Astrocyte (in vitro differentiated cells and primary cell): ENCODE results near the gene LDLRAD4. TPM values are rescaled to one million over a fixed set of nuclear protein-coding genes. Genes with fewer than 3 reads are reported as not detected.

ENCODE experiments used
- DNase-seq: peaks from one replicate; pipeline ENCODE4 v3.0.0-alpha.2; 2010; ENCODE audit warnings: low read depth
- FAIRE-seq: peaks from 2 replicates; lab custom pipeline; 2011; peaks lifted over from hg19 to GRCh38; lab: Jason Lieb, UNC
- H2AFZ ChIP-seq: 2 replicates; pipeline ENCODE4 v1.6.0; 2012; ENCODE audit warnings: low read depth, low read length, inconsistent platforms
- H3K27ac ChIP-seq: 2 replicates; pipeline ENCODE4 v1.5.1; 2011; ENCODE audit warnings: low read depth, low read length, inconsistent platforms
- H3K27me3 ChIP-seq: 2 replicates; pipeline ENCODE4 v1.6.0; 2011; ENCODE audit warnings: low read length, inconsistent platforms; ENCODE audit not compliant: insufficient read depth
- H3K36me3 ChIP-seq: 2 replicates; pipeline ENCODE4 v1.5.1; 2011; ENCODE audit warnings: low read length, inconsistent platforms; ENCODE audit not compliant: insufficient read depth
- H3K4me1 ChIP-seq: 2 replicates; pipeline ENCODE4 v1.5.1; 2011; ENCODE audit warnings: low read length, inconsistent platforms; ENCODE audit not compliant: insufficient read depth
- H3K4me2 ChIP-seq: 2 replicates; pipeline ENCODE4 v1.6.0; 2012; ENCODE audit warnings: low read length, inconsistent platforms
- H3K4me3 ChIP-seq: 2 replicates; pipeline ENCODE4 v1.5.1; 2011; ENCODE audit warnings: low read depth, mild to moderate bottlenecking, low read length, inconsistent platforms; ENCODE audit not compliant: insufficient read depth
- H3K79me2 ChIP-seq: 2 replicates; pipeline ENCODE4 v1.6.0; 2012; ENCODE audit warnings: mild to moderate bottlenecking, low read length, inconsistent platforms; ENCODE audit not compliant: insufficient read depth
- H3K9ac ChIP-seq: 2 replicates; pipeline ENCODE4 v1.6.0; 2012; ENCODE audit warnings: mild to moderate bottlenecking, low read length, inconsistent platforms
- H3K9me3 ChIP-seq: 2 replicates; pipeline ENCODE4 v1.5.1; 2012; ENCODE audit warnings: low read depth, mild to moderate bottlenecking, low read length, inconsistent platforms; ENCODE audit not compliant: insufficient read depth
- H4K20me1 ChIP-seq: 2 replicates; pipeline ENCODE4 v1.6.0; 2012; ENCODE audit warnings: low read length, inconsistent platforms; ENCODE audit not compliant: insufficient read depth
- H3K27ac Mint-ChIP-seq: one replicate; pipeline ENCODE4 v1.8.0; 2021; ENCODE audit warnings: mild to moderate bottlenecking, mixed read lengths; ENCODE audit not compliant: unreplicated experiment
- H3K27me3 Mint-ChIP-seq: one replicate; pipeline ENCODE4 v1.8.0; 2021; ENCODE audit warnings: low read depth, mixed read lengths; ENCODE audit not compliant: unreplicated experiment
- H3K36me3 Mint-ChIP-seq: one replicate; pipeline ENCODE4 v1.8.0; 2021; ENCODE audit warnings: low read depth, mixed read lengths; ENCODE audit not compliant: unreplicated experiment
- H3K4me1 Mint-ChIP-seq: one replicate; pipeline ENCODE4 v1.8.0; 2021; ENCODE audit warnings: low read depth, mixed read lengths; ENCODE audit not compliant: unreplicated experiment
- H3K4me3 Mint-ChIP-seq: one replicate; pipeline ENCODE4 v1.8.0; 2021; ENCODE audit warnings: mild to moderate bottlenecking, moderate library complexity, mixed read lengths; ENCODE audit not compliant: unreplicated experiment
- H3K9me3 Mint-ChIP-seq: one replicate; pipeline ENCODE4 v1.8.0; 2021; ENCODE audit warnings: mild to moderate bottlenecking, mixed read lengths; ENCODE audit not compliant: unreplicated experiment
- EZH2 ChIP-seq: IDR thresholded peaks from 2 replicates; pipeline ENCODE4 v1.6.1; 2012; ENCODE audit warnings: mild to moderate bottlenecking, low read length, inconsistent platforms; ENCODE audit not compliant: insufficient read depth
- total RNA-seq: library from RNA; stranded (reverse); gene quantifications from 2 replicates; pipeline ENCODE4 v1.2.1, GENCODE V29; 2021
- TF ChIP-seq, protein P1 (sequence below): IDR thresholded peaks from 2 replicates; pipeline ENCODE4 v1.5.1; 2011; ENCODE audit warnings: low read depth, mild to moderate bottlenecking, inconsistent platforms, low read length, moderate library complexity; ENCODE audit not compliant: insufficient read depth

LDLRAD4 gene
- total RNA-seq, 1 donor from 2014 or later = 26.0 TPM

DNA sequence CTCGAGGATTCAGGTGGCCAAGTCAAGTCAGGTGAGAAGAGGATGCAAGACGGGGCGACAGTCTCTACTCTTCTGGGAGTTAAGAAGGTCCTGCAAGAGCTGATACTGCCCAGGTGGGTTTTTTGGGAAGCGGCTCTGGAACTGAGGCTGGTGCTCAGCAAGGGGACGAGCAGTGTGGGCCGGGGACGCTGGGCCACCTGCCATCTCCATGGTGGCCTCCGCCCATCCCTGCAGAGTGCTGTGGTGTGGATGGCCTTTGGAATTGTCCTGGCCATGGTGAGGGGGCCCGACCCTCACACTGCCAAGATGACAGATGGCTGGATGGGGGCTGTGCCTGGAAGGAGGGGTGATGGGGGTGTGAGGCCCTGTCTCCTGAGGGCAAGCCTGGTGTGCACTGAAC, 34.2 kb upstream of the LDLRAD4 start:
- H4K20me1 ChIP-seq = no peaks in the 10 kb centered on the region
- peaks cover 3% of the 10 kb centered on the region for H3K9me3 ChIP-seq
- H3K27me3 Mint-ChIP-seq = peaks cover 26% of the 10 kb centered on the region
- DNase-seq (no peak), FAIRE-seq (no peak)
- peaks cover 2% of the 10 kb centered on the region for H3K9me3 Mint-ChIP-seq
- H3K27ac ChIP-seq = no peak overlapping the region
- no peak overlapping the region for H2AFZ ChIP-seq
- H3K79me2 ChIP-seq = no peaks in the 10 kb centered on the region
- H3K36me3 Mint-ChIP-seq = peaks cover 3% of the 10 kb centered on the region
- H3K4me1 ChIP-seq = no peaks in the 10 kb centered on the region
- peaks cover 22% of the 10 kb centered on the region for H3K27me3 ChIP-seq
- H3K9ac ChIP-seq = no peak overlapping the region
- H3K36me3 ChIP-seq = no peaks in the 10 kb centered on the region
- H3K4me3 ChIP-seq = no peak overlapping the region
- no peak for TF ChIP-seq EZH2
- TF ChIP-seq, protein P1, sequence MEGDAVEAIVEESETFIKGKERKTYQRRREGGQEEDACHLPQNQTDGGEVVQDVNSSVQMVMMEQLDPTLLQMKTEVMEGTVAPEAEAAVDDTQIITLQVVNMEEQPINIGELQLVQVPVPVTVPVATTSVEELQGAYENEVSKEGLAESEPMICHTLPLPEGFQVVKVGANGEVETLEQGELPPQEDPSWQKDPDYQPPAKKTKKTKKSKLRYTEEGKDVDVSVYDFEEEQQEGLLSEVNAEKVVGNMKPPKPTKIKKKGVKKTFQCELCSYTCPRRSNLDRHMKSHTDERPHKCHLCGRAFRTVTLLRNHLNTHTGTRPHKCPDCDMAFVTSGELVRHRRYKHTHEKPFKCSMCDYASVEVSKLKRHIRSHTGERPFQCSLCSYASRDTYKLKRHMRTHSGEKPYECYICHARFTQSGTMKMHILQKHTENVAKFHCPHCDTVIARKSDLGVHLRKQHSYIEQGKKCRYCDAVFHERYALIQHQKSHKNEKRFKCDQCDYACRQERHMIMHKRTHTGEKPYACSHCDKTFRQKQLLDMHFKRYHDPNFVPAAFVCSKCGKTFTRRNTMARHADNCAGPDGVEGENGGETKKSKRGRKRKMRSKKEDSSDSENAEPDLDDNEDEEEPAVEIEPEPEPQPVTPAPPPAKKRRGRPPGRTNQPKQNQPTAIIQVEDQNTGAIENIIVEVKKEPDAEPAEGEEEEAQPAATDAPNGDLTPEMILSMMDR = no peak
- no peak overlapping the region for H3K4me2 ChIP-seq
- no peaks in the 10 kb centered on the region for H3K4me1 Mint-ChIP-seq
- no peak overlapping the region for H3K27ac Mint-ChIP-seq
- no peak overlapping the region for H3K4me3 Mint-ChIP-seq

DNA sequence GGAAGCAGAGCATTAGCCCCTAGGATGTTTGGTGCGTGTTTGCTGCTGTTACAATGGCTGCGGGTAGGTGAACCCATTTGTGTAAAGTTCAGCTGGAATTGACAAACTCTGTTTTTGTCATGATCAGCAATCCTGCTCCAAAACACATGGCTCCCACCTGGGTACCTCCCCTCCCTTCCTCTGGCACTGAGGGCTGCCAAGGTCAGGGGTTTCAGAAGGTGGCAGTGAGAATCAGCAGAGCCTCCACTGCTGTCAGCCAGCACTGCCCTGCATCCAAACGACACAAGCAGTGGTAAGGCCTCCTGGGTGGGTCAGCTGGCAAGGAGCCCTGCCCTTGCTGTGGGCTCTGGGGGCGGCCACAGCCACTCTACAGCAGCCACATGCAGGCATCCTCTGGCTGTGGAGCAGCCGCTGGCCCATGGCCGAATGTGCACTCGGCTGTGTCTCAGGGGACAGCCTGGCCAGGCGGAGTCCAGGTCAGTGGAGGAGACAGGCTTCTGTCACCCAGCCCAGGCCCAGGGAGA, 32.8 kb upstream of the LDLRAD4 start:
- Histone ChIP-seq H3K79me2 (no peaks in the 10 kb centered on the region), H3K4me2 (no peak overlapping the region), H2AFZ (no peak overlapping the region), H3K27ac (no peak overlapping the region), H3K4me1 (no peaks in the 10 kb centered on the region), H4K20me1 (no peaks in the 10 kb centered on the region), H3K36me3 (no peaks in the 10 kb centered on the region), H3K9ac (no peak overlapping the region), H3K4me3 (no peak overlapping the region), H3K9me3 (no peaks in the 10 kb centered on the region), H3K27me3 (peaks cover 18% of the 10 kb centered on the region)
- H3K4me3 Mint-ChIP-seq = no peak overlapping the region
- H3K9me3 Mint-ChIP-seq = peaks cover 2% of the 10 kb centered on the region
- DNase-seq (no peak), FAIRE-seq (no peak)
- H3K4me1 Mint-ChIP-seq = no peaks in the 10 kb centered on the region
- TF ChIP-seq, protein P1 = no peak
- TF ChIP-seq EZH2 = no peak
- peaks cover 26% of the 10 kb centered on the region for H3K27me3 Mint-ChIP-seq
- no peak overlapping the region for H3K27ac Mint-ChIP-seq
- H3K36me3 Mint-ChIP-seq = peaks cover 3% of the 10 kb centered on the region

DNA sequence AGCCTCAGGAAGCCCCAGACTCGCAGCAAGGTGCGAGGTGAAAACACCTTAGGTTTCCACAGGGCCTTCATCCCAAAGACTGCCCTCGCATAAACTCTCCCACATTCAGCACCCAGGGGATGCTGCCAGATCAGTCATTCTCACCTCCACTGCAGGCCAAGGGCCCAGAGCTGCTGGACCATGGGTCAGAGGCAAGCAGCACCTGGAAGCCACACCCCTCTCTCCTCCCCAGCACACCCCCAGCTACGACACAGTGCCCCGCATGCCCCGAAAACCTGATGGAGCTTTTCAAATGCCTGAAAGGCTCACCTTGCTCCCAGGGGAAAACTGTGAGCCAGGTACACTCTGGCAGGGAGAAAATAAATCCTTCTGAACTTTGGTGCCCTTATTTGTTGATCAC, 31.9 kb upstream of the LDLRAD4 start:
- TF ChIP-seq EZH2 = no peak
- TF ChIP-seq, protein P1 = no peak
- no peak for DNase-seq
- H3K9me3 Mint-ChIP-seq = peaks cover 2% of the 10 kb centered on the region
- Histone ChIP-seq H3K9me3 (no peaks in the 10 kb centered on the region), H3K27ac (no peak overlapping the region), H3K4me1 (no peaks in the 10 kb centered on the region), H4K20me1 (no peaks in the 10 kb centered on the region), H3K4me2 (no peak overlapping the region), H3K4me3 (no peak overlapping the region), H2AFZ (no peak overlapping the region), H3K27me3 (peaks cover 9% of the 10 kb centered on the region), H3K79me2 (no peaks in the 10 kb centered on the region), H3K9ac (no peak overlapping the region), H3K36me3 (no peaks in the 10 kb centered on the region)
- H3K4me3 Mint-ChIP-seq = no peak overlapping the region
- no peak overlapping the region for H3K27ac Mint-ChIP-seq
- no peak for FAIRE-seq
- H3K4me1 Mint-ChIP-seq = peaks cover 5% of the 10 kb centered on the region
- H3K27me3 Mint-ChIP-seq = peaks cover 22% of the 10 kb centered on the region
- H3K36me3 Mint-ChIP-seq = peaks cover 3% of the 10 kb centered on the region
